ACC112 (cell line): ENCODE results near the gene RAP1GAP.

Experiments
- H2AFZ ChIP-seq: fragments of 200-600 bp; sonication (generic); one replicate; pipeline ENCODE4 v1.6.0; 2017; ENCODE audit warnings: antibody characterized with exemption, low read length; ENCODE audit not compliant: unreplicated experiment
- H3K27ac ChIP-seq: fragments of 200-600 bp; sonication (generic); 2 replicates; pipeline ENCODE4 v1.5.1; 2014; ENCODE audit warnings: low read depth, mild to moderate bottlenecking, antibody characterized with exemption, low read length, moderate library complexity
- H3K27me3 ChIP-seq: fragments of 200-600 bp; sonication (generic); 2 replicates; pipeline ENCODE4 v1.6.1; 2014; ENCODE audit warnings: mild to moderate bottlenecking, antibody characterized with exemption, low read length, moderate library complexity, mixed read lengths; ENCODE audit not compliant: insufficient read depth
- H3K36me3 ChIP-seq: fragments of 200-600 bp; sonication (generic); 2 replicates; pipeline ENCODE4 v1.6.1; 2016; ENCODE audit warnings: mild to moderate bottlenecking, antibody characterized with exemption, low read length, moderate library complexity, mixed read lengths; ENCODE audit not compliant: insufficient read depth
- H3K4me1 ChIP-seq: fragments of 200-600 bp; sonication (generic); one replicate; pipeline ENCODE4 v1.6.1; 2016; ENCODE audit warnings: low read length, mixed read lengths; ENCODE audit not compliant: insufficient read depth, unreplicated experiment, control insufficient read depth
- H3K4me3 ChIP-seq: fragments of 200-600 bp; sonication (generic); 2 replicates; pipeline ENCODE4 v1.5.1; 2014; ENCODE audit warnings: mild to moderate bottlenecking, low read depth, low read length
- H3K79me2 ChIP-seq: fragments of 200-600 bp; sonication (generic); one replicate; pipeline ENCODE4 v1.6.0; 2016; ENCODE audit warnings: low read length; ENCODE audit not compliant: control insufficient read depth, unreplicated experiment, insufficient read depth

RAP1GAP gene

GRCh38 chr1:21651214-21652042 lies 17.7 kb downstream of the RAP1GAP start:
- Histone ChIP-seq H3K27ac (no peak overlapping the region), H3K27me3 (peaks cover 40% of the 10 kb centered on the region), H2AFZ (no peak overlapping the region), H3K36me3 (no peaks in the 10 kb centered on the region), H3K79me2 (no peaks in the 10 kb centered on the region), H3K4me1 (peaks cover 6% of the 10 kb centered on the region), H3K4me3 (peak overlapping the region; percentile 65)

GRCh38 chr1:21650400-21650799 lies 18.8 kb downstream of the RAP1GAP start:
- Histone ChIP-seq H3K36me3 (no peaks in the 10 kb centered on the region), H3K27ac (no peak overlapping the region), H3K4me1 (peaks cover 6% of the 10 kb centered on the region), H3K79me2 (no peaks in the 10 kb centered on the region), H2AFZ (no peak overlapping the region), H3K4me3 (no peak overlapping the region), H3K27me3 (peaks cover 40% of the 10 kb centered on the region)

- Histone ChIP-seq H3K79me2 (no peaks in the 10 kb centered on the region), H3K27ac (no peak overlapping the region), H3K36me3 (no peaks in the 10 kb centered on the region), H3K4me1 (peaks cover 6% of the 10 kb centered on the region), H3K4me3 (no peak overlapping the region), H2AFZ (no peak overlapping the region), H3K27me3 (peaks cover 40% of the 10 kb centered on the region)
These were observed 19.8 kb downstream of the RAP1GAP start for GRCh38 chr1:21649315-21649714.

- no peak overlapping the region for H3K27ac ChIP-seq
- peaks cover 6% of the 10 kb centered on the region for H3K4me1 ChIP-seq
- H3K4me3 ChIP-seq, result no peak overlapping the region
- H3K79me2 ChIP-seq, result no peaks in the 10 kb centered on the region
- no peak overlapping the region for H2AFZ ChIP-seq
- H3K27me3 ChIP-seq, result peaks cover 42% of the 10 kb centered on the region
- no peaks in the 10 kb centered on the region for H3K36me3 ChIP-seq
These were observed 20.4 kb downstream of the RAP1GAP start for GRCh38 chr1:21648791-21649190.

GRCh38 chr1:21648352-21648730 lies 20.8 kb downstream of the RAP1GAP start:
- peaks cover 44% of the 10 kb centered on the region for H3K27me3 ChIP-seq

GRCh38 chr1:21647431-21648351 lies 21.5 kb downstream of the RAP1GAP start:
- Histone ChIP-seq H3K79me2 (no peaks in the 10 kb centered on the region), H3K4me1 (peaks cover 6% of the 10 kb centered on the region), H3K4me3 (no peak overlapping the region), H3K36me3 (no peaks in the 10 kb centered on the region), H2AFZ (no peak overlapping the region), H3K27me3 (peaks cover 40% of the 10 kb centered on the region), H3K27ac (no peak overlapping the region)

More at GRCh38 chr1:21648352-21648730, 20.8 kb downstream of the RAP1GAP start:
- no peaks in the 10 kb centered on the region for H3K79me2 ChIP-seq
- H3K4me3 ChIP-seq, result no peak overlapping the region
- no peak overlapping the region for H3K27ac ChIP-seq
- H3K4me1 ChIP-seq, result peaks cover 6% of the 10 kb centered on the region
- H3K36me3 ChIP-seq, result no peaks in the 10 kb centered on the region
- no peak overlapping the region for H2AFZ ChIP-seq

- no peaks in the 10 kb centered on the region for H3K4me1 ChIP-seq
- no peaks in the 10 kb centered on the region for H3K79me2 ChIP-seq
- no peak overlapping the region for H3K27ac ChIP-seq
- no peak overlapping the region for H3K4me3 ChIP-seq
- H3K36me3 ChIP-seq, result no peaks in the 10 kb centered on the region
- peaks cover 23% of the 10 kb centered on the region for H3K27me3 ChIP-seq
- H2AFZ ChIP-seq, result no peak overlapping the region
These were observed 23.6 kb downstream of the RAP1GAP start for GRCh38 chr1:21645550-21645949.

GRCh38 chr1:21644906-21645305 lies 24.3 kb downstream of the RAP1GAP start:
- Histone ChIP-seq H3K4me3 (no peak overlapping the region), H3K36me3 (no peaks in the 10 kb centered on the region), H3K79me2 (no peaks in the 10 kb centered on the region), H3K27me3 (peaks cover 18% of the 10 kb centered on the region), H3K27ac (no peak overlapping the region), H2AFZ (no peak overlapping the region), H3K4me1 (no peaks in the 10 kb centered on the region)

- Histone ChIP-seq H3K79me2 (no peaks in the 10 kb centered on the region), H3K27ac (no peak overlapping the region), H3K4me3 (no peak overlapping the region), H2AFZ (no peak overlapping the region), H3K36me3 (no peaks in the 10 kb centered on the region), H3K4me1 (no peaks in the 10 kb centered on the region), H3K27me3 (peaks cover 13% of the 10 kb centered on the region)
These were observed 24.8 kb downstream of the RAP1GAP start for GRCh38 chr1:21644348-21644747.

GRCh38 chr1:21643624-21644023 lies 25.5 kb downstream of the RAP1GAP start:
- H3K27ac ChIP-seq, result no peak overlapping the region
- H3K79me2 ChIP-seq, result no peaks in the 10 kb centered on the region
- H3K36me3 ChIP-seq, result no peaks in the 10 kb centered on the region
- H3K27me3 ChIP-seq, result peaks cover 6% of the 10 kb centered on the region
- H3K4me3 ChIP-seq, result no peak overlapping the region
- H3K4me1 ChIP-seq, result peaks cover 6% of the 10 kb centered on the region
- H2AFZ ChIP-seq, result no peak overlapping the region
